SK-N-SH treated with all-trans-retinoic acid at 6 μM for 48 hours (cell line): ENCODE measurements around the gene GRM5.

Experiments used
- BACH2 ChIP-seq: fragments of 250-450 bp; sonication (Bioruptor Pico); IDR thresholded peaks from 2 replicates; pipeline ENCODE4 v1.9.0; 2021; ENCODE audit warnings: mild to moderate bottlenecking, borderline replicate concordance
- CSDC2 ChIP-seq: fragments of 250-450 bp; sonication (Bioruptor Pico); IDR thresholded peaks from 2 replicates; pipeline ENCODE4 v1.5.0; 2020; ENCODE audit warnings: mild to moderate bottlenecking, moderate library complexity
- GLIS3 ChIP-seq: fragments of 250-450 bp; sonication (Bioruptor Pico); IDR thresholded peaks from 2 replicates; pipeline ENCODE4 v1.5.0; 2020; ENCODE audit warnings: mild to moderate bottlenecking, moderate library complexity
- OSR1 ChIP-seq: fragments of 250-450 bp; sonication (Bioruptor Pico); IDR thresholded peaks from 2 replicates; pipeline ENCODE4 v1.8.0; 2022; ENCODE audit warnings: moderate library complexity, mild to moderate bottlenecking, inconsistent platforms
- RARB ChIP-seq: fragments of 250-450 bp; sonication (Bioruptor Pico); IDR thresholded peaks from 2 replicates; pipeline ENCODE4 v1.8.0; 2021; ENCODE audit warnings: mild to moderate bottlenecking, moderate library complexity
- TCF4 ChIP-seq: fragments of 250-450 bp; sonication (Bioruptor Pico); IDR thresholded peaks from 2 replicates; pipeline ENCODE4 v1.8.0; 2021; ENCODE audit warnings: mild to moderate bottlenecking, moderate library complexity, borderline replicate concordance
- ZC3H10 ChIP-seq: fragments of 250-450 bp; sonication (Bioruptor Pico); IDR thresholded peaks from 2 replicates; pipeline ENCODE4 v1.5.1; 2021; ENCODE audit warnings: mild to moderate bottlenecking, moderate library complexity
- ZFP30 ChIP-seq: fragments of 450-650 bp; formaldehyde crosslinking; IDR thresholded peaks from 2 replicates; pipeline ENCODE4 v1.5.0; 2022; ENCODE audit warnings: mild to moderate bottlenecking, moderate library complexity
- ZNF8 ChIP-seq: fragments of 450-650 bp; formaldehyde crosslinking; IDR thresholded peaks from 2 replicates; pipeline ENCODE4 v1.5.0; 2020; ENCODE audit warnings: mild to moderate bottlenecking, moderate library complexity
- TF ChIP-seq, protein P1 (sequence below): fragments of 250-450 bp; sonication (Bioruptor Pico); IDR thresholded peaks from 2 replicates; pipeline ENCODE4 v1.5.1; 2020; ENCODE audit warnings: low read depth, mild to moderate bottlenecking, moderate library complexity
- TF ChIP-seq, protein P2 (sequence below): fragments of 250-450 bp; sonication (Bioruptor Pico); IDR thresholded peaks from 2 replicates; pipeline ENCODE4 v1.5.1; 2021; ENCODE audit warnings: mild to moderate bottlenecking, moderate library complexity
- TF ChIP-seq, protein P3 (sequence below): fragments of 250-450 bp; sonication (Bioruptor Pico); IDR thresholded peaks from 2 replicates; pipeline ENCODE4 v1.8.0; 2020; ENCODE audit warnings: mild to moderate bottlenecking, moderate library complexity, borderline replicate concordance
- TF ChIP-seq, protein P4 (sequence below): fragments of 250-450 bp; sonication (Bioruptor Pico); IDR thresholded peaks from 2 replicates; pipeline ENCODE4 v1.8.0; 2021; ENCODE audit warnings: low read depth, mild to moderate bottlenecking, moderate library complexity, borderline replicate concordance

DNA sequence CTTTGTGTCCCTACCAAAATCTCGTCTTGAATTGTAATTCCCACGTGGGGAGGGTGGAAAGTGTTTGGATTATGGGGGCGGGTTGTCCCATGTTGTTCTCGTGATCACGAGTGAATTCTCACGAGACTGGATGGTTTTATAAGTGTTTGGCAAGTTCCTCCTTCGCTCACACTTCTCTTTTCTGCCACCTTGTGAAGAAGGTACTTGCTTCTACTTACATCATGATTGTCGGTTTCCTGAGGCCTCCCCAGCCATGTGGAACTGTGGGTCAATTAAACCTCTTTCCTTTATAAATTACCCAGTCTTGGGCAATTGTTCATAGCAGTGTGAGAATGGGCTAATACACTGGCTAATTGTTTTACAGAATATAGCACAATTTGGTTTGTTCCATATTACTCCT lies 326.3 kb downstream of the GRM5 start:
- TF ChIP-seq BACH2: no peak
- no peak for TF ChIP-seq ZNF8
- TF ChIP-seq ZFP30 (CRISPR knock-in tag): no peak
- TF ChIP-seq, protein P1, sequence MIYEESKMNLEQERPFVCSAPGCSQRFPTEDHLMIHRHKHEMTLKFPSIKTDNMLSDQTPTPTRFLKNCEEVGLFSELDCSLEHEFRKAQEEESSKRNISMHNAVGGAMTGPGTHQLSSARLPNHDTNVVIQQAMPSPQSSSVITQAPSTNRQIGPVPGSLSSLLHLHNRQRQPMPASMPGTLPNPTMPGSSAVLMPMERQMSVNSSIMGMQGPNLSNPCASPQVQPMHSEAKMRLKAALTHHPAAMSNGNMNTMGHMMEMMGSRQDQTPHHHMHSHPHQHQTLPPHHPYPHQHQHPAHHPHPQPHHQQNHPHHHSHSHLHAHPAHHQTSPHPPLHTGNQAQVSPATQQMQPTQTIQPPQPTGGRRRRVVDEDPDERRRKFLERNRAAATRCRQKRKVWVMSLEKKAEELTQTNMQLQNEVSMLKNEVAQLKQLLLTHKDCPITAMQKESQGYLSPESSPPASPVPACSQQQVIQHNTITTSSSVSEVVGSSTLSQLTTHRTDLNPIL (CRISPR knock-in tag): no peak
- no peak for TF ChIP-seq ZC3H10 (CRISPR knock-in tag)
- TF ChIP-seq, protein P2, sequence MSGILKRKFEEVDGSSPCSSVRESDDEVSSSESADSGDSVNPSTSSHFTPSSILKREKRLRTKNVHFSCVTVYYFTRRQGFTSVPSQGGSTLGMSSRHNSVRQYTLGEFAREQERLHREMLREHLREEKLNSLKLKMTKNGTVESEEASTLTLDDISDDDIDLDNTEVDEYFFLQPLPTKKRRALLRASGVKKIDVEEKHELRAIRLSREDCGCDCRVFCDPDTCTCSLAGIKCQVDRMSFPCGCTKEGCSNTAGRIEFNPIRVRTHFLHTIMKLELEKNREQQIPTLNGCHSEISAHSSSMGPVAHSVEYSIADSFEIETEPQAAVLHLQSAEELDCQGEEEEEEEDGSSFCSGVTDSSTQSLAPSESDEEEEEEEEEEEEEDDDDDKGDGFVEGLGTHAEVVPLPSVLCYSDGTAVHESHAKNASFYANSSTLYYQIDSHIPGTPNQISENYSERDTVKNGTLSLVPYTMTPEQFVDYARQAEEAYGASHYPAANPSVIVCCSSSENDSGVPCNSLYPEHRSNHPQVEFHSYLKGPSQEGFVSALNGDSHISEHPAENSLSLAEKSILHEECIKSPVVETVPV (CRISPR knock-in tag): no peak
- TF ChIP-seq, protein P3, sequence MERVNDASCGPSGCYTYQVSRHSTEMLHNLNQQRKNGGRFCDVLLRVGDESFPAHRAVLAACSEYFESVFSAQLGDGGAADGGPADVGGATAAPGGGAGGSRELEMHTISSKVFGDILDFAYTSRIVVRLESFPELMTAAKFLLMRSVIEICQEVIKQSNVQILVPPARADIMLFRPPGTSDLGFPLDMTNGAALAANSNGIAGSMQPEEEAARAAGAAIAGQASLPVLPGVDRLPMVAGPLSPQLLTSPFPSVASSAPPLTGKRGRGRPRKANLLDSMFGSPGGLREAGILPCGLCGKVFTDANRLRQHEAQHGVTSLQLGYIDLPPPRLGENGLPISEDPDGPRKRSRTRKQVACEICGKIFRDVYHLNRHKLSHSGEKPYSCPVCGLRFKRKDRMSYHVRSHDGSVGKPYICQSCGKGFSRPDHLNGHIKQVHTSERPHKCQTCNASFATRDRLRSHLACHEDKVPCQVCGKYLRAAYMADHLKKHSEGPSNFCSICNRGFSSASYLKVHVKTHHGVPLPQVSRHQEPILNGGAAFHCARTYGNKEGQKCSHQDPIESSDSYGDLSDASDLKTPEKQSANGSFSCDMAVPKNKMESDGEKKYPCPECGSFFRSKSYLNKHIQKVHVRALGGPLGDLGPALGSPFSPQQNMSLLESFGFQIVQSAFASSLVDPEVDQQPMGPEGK: no peak
- no peak for TF ChIP-seq OSR1
- no peak for TF ChIP-seq RARB
- no peak for TF ChIP-seq GLIS3 (CRISPR knock-in tag)
- no peak for TF ChIP-seq CSDC2 (CRISPR knock-in tag)
- no peak for TF ChIP-seq TCF4
- TF ChIP-seq, protein P4, sequence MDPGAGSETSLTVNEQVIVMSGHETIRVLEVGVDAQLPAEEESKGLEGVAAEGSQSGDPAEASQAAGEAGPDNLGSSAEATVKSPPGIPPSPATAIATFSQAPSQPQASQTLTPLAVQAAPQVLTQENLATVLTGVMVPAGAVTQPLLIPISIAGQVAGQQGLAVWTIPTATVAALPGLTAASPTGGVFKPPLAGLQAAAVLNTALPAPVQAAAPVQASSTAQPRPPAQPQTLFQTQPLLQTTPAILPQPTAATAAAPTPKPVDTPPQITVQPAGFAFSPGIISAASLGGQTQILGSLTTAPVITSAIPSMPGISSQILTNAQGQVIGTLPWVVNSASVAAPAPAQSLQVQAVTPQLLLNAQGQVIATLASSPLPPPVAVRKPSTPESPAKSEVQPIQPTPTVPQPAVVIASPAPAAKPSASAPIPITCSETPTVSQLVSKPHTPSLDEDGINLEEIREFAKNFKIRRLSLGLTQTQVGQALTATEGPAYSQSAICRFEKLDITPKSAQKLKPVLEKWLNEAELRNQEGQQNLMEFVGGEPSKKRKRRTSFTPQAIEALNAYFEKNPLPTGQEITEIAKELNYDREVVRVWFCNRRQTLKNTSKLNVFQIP (CRISPR knock-in tag): no peak
